ENCODE measurements around the gene CREBBP. TPM values are rescaled to one million over a fixed set of nuclear protein-coding genes. Genes with fewer than 3 reads are reported as not detected.

CREBBP gene
- total and polyA plus RNA-seq, 2 donors (not counting 3 experiments of a cell fraction or from before 2014, with no cell fraction given): 13.8 to 72.7 TPM

GRCh38 chr16:3762107-3762750, 118.3 kb downstream of the CREBBP start:
- dilution Hi-C loops (cut with MboI; ENCODE audit: extremely low pct_ligation_motif_present, low sequenced_read_pairs) (no loop called here), intact Hi-C loops (cut with micrococcal nuclease) (no loop called here)
- no peak for FAIRE-seq
- no TSS peak for BruUV-seq (replicated peaks)
- Histone ChIP-seq H3K9ac (replicated peaks; ENCODE audit: extremely low read depth, insufficient read depth, low read length) (no peak overlapping the region), H3K4me2 (ENCODE audit: insufficient read depth, low read length) (no peak overlapping the region), H3K9me3 (replicated peaks; ENCODE audit: control insufficient read depth, insufficient read depth, low read length) (no peaks in the 10 kb centered on the region), H3K4me3 (replicated peaks in 1 of 3; ENCODE audit: insufficient read depth in 1 of 3, low read depth in 1 of 3, low read length in 3 of 3) (no peak overlapping the region), H3K4me1 (ENCODE audit: control insufficient read depth, extremely low read depth, insufficient read depth, low read length) (no peaks in the 10 kb centered on the region), H3K27me3 (ENCODE audit: control insufficient read depth in 2 of 2, insufficient read depth in 2 of 2, low read length in 2 of 2) (no peaks in the 10 kb centered on the region), H3K36me3 (ENCODE audit: control insufficient read depth in 2 of 2, extremely low read depth in 1 of 2, insufficient read depth in 2 of 2, low read length in 2 of 2) (peaks cover 8 to 24% of the 10 kb centered on the region in 2 experiments), H2AFZ (ENCODE audit: low read depth, low read length) (no peak overlapping the region), H3K79me2 (ENCODE audit: control insufficient read depth, insufficient read depth, low read length) (no peaks in the 10 kb centered on the region), H4K20me1 (replicated peaks; ENCODE audit: control insufficient read depth, extremely low read depth, insufficient read depth, low read length) (no peaks in the 10 kb centered on the region), H3K27ac (ENCODE audit: insufficient read depth, low read depth, low read length) (no peak overlapping the region), H3K9me1 (replicated peaks; ENCODE audit: control insufficient read depth, extremely low read depth, insufficient read depth, low read length) (no peaks in the 10 kb centered on the region)
- POLR2A ChIA-PET: no interaction called here
- CTCF ChIA-PET: interaction anchor here (0.6 kb wide), 1 partner anchor 10 kb away, joined by 3 read pairs; no protein-coding TSS in a partner anchor
- TF ChIP-seq GATA2 (IDR thresholded peaks at IDR 0.05; ENCODE audit: insufficient read depth, insufficient read length, low read depth, low read length) (no peak), JUN (IDR thresholded peaks at IDR 0.05; ENCODE audit: borderline replicate concordance, insufficient read depth, insufficient read length, low read depth) (no peak), POLR2AphosphoS5 (IDR thresholded peaks at IDR 0.05; ENCODE audit: insufficient read depth, low read depth, low read length) (no peak), FOS (IDR thresholded peaks at IDR 0.05; ENCODE audit: borderline replicate concordance, insufficient read depth, low read length) (no peak), MAX (IDR thresholded peaks at IDR 0.05; ENCODE audit: insufficient read depth, insufficient read length) (no peak), EZH2 (IDR thresholded peaks at IDR 0.05; ENCODE audit: borderline replicate concordance, low read depth, low read length, severe bottlenecking) (no peak), MYC (IDR thresholded peaks at IDR 0.05; ENCODE audit: low read depth, low read length) (no peak), CTCF (IDR thresholded peaks at IDR 0.05; ENCODE audit: extremely low read depth in 1 of 2, insufficient read depth in 1 of 2, low read depth in 1 of 2, low read length in 2 of 2) (no peak), POLR2A (IDR thresholded peaks at IDR 0.05; ENCODE audit: low read depth, low read length) (no peak)
- no peak for DNase-seq (ENCODE audit: low read depth, low spot score)

Data from endothelial cell of umbilical vein (primary cell).